ENCODE measurements around the gene RIMBP2.
A peak's percentile ranks its signal among the peaks of the same experiment; 100 is the strongest.

The RIMBP2 gene, protein sequence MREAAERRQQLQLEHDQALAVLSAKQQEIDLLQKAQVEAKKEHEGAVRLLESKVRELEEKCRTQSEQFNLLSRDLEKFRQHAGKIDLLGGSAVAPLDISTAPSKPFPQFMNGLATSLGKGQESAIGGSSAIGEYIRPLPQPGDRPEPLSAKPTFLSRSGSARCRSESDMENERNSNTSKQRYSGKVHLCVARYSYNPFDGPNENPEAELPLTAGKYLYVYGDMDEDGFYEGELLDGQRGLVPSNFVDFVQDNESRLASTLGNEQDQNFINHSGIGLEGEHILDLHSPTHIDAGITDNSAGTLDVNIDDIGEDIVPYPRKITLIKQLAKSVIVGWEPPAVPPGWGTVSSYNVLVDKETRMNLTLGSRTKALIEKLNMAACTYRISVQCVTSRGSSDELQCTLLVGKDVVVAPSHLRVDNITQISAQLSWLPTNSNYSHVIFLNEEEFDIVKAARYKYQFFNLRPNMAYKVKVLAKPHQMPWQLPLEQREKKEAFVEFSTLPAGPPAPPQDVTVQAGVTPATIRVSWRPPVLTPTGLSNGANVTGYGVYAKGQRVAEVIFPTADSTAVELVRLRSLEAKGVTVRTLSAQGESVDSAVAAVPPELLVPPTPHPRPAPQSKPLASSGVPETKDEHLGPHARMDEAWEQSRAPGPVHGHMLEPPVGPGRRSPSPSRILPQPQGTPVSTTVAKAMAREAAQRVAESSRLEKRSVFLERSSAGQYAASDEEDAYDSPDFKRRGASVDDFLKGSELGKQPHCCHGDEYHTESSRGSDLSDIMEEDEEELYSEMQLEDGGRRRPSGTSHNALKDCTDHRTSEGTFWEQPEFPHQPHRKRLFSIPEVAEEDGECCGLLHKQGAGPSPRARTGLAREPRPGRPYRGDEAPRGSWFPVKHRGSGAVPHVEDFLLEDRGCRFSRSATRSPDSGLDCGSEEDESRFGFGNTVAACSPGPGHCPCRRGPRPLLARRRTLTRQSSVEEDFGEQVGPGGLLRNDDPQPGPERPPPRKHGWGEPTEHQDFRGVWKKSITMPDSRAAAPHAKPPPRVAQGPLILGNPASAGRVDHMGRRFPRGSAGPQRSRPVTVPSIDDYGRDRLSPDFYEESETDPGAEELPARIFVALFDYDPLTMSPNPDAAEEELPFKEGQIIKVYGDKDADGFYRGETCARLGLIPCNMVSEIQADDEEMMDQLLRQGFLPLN (N-terminal part only)

DNA sequence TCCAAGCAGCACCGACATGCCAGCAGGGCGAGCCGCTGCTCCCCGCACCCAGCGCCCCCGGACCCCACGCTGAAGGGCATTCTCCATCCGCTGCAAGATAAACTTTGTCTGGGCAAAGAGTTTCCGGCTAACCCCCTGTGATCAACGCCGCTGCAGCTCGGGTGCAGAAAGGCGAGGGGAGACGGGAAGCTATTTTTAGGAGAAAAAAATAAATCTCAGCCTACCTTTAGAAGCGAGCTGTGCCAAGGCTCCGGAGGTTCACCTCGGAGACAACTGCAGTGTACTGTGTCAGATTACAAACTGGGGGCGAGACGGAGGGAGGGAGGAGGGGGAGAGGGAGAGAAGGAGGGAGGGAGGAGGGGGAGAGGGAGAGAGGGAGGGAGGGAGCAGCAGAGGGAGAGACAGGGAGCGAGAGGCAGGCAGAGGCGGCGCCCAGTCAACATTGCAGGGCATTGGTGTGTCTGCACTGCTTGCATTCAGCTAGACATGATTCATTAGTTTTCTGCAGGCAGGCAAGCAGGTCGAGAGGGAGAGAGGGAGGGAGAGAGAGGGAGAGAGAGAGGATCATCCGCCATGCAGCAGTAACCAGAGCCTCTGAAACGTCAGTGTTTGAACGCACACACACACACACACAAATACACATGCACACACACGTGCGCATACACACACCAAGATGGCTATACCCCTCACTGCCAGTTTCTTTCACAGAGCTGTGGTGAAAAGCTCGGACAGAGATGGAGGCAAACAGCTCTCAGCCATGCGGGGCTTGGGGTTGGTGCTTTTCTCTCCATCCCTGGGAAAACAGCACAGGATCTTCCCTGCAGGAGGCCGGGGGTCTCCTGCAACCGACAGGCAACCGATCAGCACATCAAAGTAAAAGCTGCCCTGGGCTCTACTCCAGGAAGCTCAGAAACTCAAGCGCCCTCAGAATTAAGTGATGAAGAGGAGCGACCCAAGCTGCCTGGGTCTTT lies at the start of gene RIMBP2:
RIMBP2 (minus strand) TSS at position 302 of the 971 bp plus-strand sequence. CDS start 237,286 bp downstream, outside the sequence.
- DNase-seq (ENCODE audit: low read depth), result no peak
- TF ChIP-seq, protein P1, sequence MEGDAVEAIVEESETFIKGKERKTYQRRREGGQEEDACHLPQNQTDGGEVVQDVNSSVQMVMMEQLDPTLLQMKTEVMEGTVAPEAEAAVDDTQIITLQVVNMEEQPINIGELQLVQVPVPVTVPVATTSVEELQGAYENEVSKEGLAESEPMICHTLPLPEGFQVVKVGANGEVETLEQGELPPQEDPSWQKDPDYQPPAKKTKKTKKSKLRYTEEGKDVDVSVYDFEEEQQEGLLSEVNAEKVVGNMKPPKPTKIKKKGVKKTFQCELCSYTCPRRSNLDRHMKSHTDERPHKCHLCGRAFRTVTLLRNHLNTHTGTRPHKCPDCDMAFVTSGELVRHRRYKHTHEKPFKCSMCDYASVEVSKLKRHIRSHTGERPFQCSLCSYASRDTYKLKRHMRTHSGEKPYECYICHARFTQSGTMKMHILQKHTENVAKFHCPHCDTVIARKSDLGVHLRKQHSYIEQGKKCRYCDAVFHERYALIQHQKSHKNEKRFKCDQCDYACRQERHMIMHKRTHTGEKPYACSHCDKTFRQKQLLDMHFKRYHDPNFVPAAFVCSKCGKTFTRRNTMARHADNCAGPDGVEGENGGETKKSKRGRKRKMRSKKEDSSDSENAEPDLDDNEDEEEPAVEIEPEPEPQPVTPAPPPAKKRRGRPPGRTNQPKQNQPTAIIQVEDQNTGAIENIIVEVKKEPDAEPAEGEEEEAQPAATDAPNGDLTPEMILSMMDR (conservative IDR thresholded peaks at IDR 0.05; ENCODE audit: control insufficient read depth, insufficient read depth, low read depth, low read length), result no peak
- H3K4me3 ChIP-seq (ENCODE audit: control insufficient read depth, low read depth, low read length), result no peak within 1 kb of the TSS

DNA sequence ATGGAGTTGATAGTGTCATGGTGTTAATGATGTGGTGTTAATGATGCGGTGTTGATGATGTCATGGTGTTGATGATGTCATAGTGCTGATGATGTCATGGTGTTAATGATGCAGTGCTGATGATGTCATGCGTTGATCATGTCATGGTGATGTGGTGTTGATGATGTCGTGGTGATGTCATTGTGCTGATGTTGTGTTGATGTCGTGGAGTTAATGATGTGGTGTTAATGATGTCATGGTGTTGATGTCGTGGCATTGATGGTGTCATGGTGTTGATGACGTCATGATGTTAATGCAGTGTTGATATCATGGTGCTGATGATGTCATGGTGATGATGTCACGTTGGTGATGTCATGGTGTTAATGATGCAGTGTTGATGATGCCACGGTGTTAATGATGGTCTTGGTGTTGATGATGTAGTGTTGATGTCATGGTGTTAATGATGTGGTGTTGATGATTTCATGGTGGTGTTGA lies 49.1 kb upstream of the RIMBP2 start:
- TF ChIP-seq, protein P1 (conservative IDR thresholded peaks at IDR 0.05; ENCODE audit: control insufficient read depth, insufficient read depth, low read depth, low read length), result no peak
- H3K4me3 ChIP-seq (ENCODE audit: control insufficient read depth, low read depth, low read length), result no peak overlapping the region
- peak; percentile 44 for DNase-seq (ENCODE audit: low read depth)

DNA sequence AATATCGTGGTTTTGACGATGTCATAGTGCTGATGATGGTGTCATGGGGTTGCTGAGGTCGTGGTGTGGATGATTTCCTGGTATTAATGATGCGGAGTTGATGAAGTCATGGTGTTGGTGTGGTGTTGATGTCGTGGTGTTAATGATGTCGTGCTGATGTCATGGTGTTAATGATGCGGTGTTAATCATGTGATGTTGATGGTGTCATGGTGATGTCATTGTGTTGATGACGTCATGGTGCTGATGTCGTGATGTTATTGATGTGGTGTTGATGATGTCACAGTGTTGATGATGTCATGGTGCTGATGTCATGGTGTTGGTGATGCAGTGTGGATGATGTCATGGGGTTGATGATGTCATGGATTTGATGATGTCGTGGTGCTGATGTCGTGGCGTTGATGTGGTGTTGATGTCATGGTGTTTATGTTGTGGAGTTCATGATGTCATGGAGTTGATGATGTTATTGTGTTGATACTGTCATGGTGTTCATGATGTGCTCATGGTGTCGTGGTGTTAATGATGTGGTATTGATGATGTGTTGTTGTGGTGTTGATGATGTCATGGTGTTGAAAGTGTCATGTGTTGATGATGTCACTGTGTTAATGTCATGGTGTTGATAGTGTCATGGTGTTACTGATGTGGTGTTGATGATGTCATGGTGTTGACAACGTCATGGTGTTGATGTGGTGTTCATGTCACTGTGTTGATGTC lies 48.5 kb upstream of the RIMBP2 start:
- TF ChIP-seq, protein P1 (conservative IDR thresholded peaks at IDR 0.05; ENCODE audit: control insufficient read depth, insufficient read depth, low read depth, low read length), result no peak

GRCh38 chr12:130764073-130764472 lies 48.0 kb upstream of the RIMBP2 start:
- TF ChIP-seq, protein P1 (conservative IDR thresholded peaks at IDR 0.05; ENCODE audit: control insufficient read depth, insufficient read depth, low read depth, low read length), result no peak
- no peak overlapping the region for H3K4me3 ChIP-seq (ENCODE audit: control insufficient read depth, low read depth, low read length)
- peak; percentile 30 for DNase-seq (ENCODE audit: low read depth)

More for the DNA sequence above, 48.5 kb upstream of the RIMBP2 start:
- no peak overlapping the region for H3K4me3 ChIP-seq (ENCODE audit: control insufficient read depth, low read depth, low read length)
- peak; percentile 57 for DNase-seq (ENCODE audit: low read depth)

DNA sequence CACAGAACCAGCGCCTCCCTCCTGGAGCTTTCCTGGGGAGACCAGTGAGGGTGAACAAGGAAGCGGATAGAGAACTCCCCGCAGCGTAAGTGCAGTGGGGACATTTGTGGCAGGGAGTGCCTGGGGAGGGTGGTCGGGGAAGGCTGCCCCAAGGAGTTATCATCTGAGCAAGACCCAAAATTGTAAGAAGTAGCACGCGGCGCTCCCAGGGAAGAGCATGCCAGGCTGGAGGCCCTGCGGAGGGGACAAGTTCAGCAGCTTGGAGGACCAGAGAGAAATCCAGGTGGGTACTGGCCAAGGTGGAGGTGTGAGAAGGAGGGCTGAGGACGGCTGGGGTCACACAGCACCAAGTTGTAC lies 46.2 kb upstream of the RIMBP2 start:
- TF ChIP-seq, protein P1 (conservative IDR thresholded peaks at IDR 0.05; ENCODE audit: control insufficient read depth, insufficient read depth, low read depth, low read length), result no peak
- no peak for DNase-seq (ENCODE audit: low read depth)
- no peak overlapping the region for H3K4me3 ChIP-seq (ENCODE audit: control insufficient read depth, low read depth, low read length)

Data from fibroblast of mammary gland (primary cell).